ENCODE data around the gene CRIM1.

The CRIM1 gene

DNA sequence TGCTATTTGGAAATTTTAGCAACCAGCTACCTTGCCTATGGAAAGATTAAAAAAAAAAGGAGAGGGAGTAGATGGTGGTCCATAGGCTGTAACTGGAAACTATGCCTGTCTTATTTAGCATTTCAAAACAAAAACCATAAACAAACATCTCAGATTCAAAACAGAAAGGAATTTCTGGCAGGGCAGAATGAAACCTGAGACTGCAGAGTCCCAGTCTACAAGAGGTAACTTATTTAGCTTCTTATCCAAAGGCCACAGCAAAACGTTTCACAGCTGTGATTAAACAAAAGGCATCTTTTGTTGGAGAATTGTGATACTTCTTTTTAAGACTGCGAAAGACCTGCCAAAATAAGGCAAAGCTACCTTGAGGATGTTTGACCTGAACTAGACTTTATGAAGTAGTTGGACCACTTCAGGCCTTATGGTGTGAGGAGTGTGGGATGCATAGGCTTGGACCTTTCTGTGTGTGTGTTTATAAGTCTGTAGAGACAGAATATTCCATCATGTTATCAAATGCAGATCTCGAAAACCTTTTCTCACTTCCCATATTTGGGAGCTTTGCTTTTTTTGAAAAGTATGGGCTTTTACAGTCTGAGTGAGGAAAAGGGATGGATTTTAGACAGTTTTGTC, 11.0 kb downstream of the CRIM1 start:
- Histone ChIP-seq H3K4me1 (ENCODE audit: insufficient read depth, insufficient read length) (no peaks in the 10 kb centered on the region), H3K9me3 (ENCODE audit: insufficient read depth, low read length) (no peaks in the 10 kb centered on the region), H3K36me3 (ENCODE audit: insufficient read depth, insufficient read length, low read length) (peaks cover 9% of the 10 kb centered on the region), H3K4me3 (ENCODE audit: insufficient read length, low read depth) (no peak overlapping the region), H3K9ac (ENCODE audit: insufficient read length, low read depth) (no peak overlapping the region), H3K27me3 (ENCODE audit: insufficient read depth, insufficient read length) (no peaks in the 10 kb centered on the region)
- TF ChIP-seq YY1 (IDR thresholded peaks at IDR 0.05; ENCODE audit: insufficient read depth, insufficient read length) (no peak), ZNF274 (IDR thresholded peaks at IDR 0.05; ENCODE audit: low read depth, low read length) (no peak)
- no peak for DNase-seq (ENCODE audit: low read depth, low spot score)

DNA sequence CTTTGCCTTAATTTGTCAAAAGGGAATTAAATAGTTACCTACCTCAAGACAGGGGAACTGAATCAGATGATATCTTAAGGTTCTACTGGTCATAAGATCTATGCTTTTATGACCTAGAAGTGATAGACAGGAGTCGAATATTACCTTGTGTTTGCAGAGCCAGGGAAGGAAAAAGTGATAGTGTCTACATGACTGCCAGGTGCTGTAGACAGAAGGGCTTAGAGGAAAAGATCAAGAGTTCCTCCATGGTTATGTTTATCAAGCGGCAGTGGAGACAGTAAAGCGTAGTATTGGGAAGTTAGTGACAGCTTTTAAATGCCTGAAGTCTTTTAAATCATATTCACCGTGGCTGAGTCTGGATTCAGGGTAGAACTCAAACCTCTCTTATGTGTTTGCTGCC, 11.9 kb downstream of the CRIM1 start:
- no peak for TF ChIP-seq YY1 (IDR thresholded peaks at IDR 0.05; ENCODE audit: insufficient read depth, insufficient read length)
- TF ChIP-seq SUZ12 (IDR thresholded peaks at IDR 0.05; ENCODE audit: extremely low read depth, insufficient read depth, insufficient read length): no peak
- no peak for DNase-seq (ENCODE audit: low read depth, low spot score)
- Histone ChIP-seq H3K9ac (ENCODE audit: insufficient read length, low read depth) (no peak overlapping the region), H3K27me3 (ENCODE audit: insufficient read depth, insufficient read length) (no peaks in the 10 kb centered on the region), H3K4me1 (ENCODE audit: insufficient read depth, insufficient read length) (no peaks in the 10 kb centered on the region), H3K36me3 (ENCODE audit: insufficient read depth, insufficient read length, low read length) (peaks cover 9% of the 10 kb centered on the region), H3K9me3 (ENCODE audit: insufficient read depth, low read length) (no peaks in the 10 kb centered on the region), H3K4me3 (ENCODE audit: insufficient read length, low read depth) (no peak overlapping the region)

DNA sequence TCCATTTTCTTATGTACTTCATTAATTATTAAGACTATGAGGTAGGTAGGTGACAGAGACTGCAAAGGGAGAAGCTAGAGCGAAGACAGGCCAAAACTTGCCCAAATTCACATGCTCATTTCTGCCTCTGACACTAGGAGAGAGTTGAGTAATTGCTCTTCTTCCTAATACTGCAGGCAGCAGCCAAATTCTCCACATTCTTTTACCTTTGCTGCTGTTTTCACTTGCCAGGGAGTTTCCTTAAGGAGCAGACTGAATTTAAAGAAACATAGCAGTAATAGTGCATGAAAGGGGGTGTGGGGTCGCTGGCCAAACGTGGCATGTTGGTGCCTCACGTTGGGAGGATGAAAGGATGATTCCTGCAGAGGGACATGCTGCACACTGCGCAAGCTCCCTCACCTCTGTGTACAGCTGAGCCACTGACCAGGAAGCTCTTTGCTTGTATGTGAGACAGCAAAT, 12.3 kb downstream of the CRIM1 start:
- peaks cover 9% of the 10 kb centered on the region for H3K36me3 ChIP-seq (ENCODE audit: insufficient read depth, insufficient read length, low read length)
- no peak overlapping the region for H3K4me3 ChIP-seq (ENCODE audit: insufficient read length, low read depth)
- no peak overlapping the region for H3K9ac ChIP-seq (ENCODE audit: insufficient read length, low read depth)
- no peaks in the 10 kb centered on the region for H3K9me3 ChIP-seq (ENCODE audit: insufficient read depth, low read length)
- no peak for DNase-seq (ENCODE audit: low read depth, low spot score)
- no peaks in the 10 kb centered on the region for H3K4me1 ChIP-seq (ENCODE audit: insufficient read depth, insufficient read length)
- no peaks in the 10 kb centered on the region for H3K27me3 ChIP-seq (ENCODE audit: insufficient read depth, insufficient read length)
- TF ChIP-seq ZNF274 (IDR thresholded peaks at IDR 0.05; ENCODE audit: low read depth, low read length): no peak
- no peak for TF ChIP-seq SUZ12 (IDR thresholded peaks at IDR 0.05; ENCODE audit: extremely low read depth, insufficient read depth, insufficient read length)
- TF ChIP-seq YY1 (IDR thresholded peaks at IDR 0.05; ENCODE audit: insufficient read depth, insufficient read length): no peak

GRCh38 chr2:36368438-36368837, 12.9 kb downstream of the CRIM1 start:
- no peak for DNase-seq (ENCODE audit: low read depth, low spot score)
- Histone ChIP-seq H3K27me3 (ENCODE audit: insufficient read depth, insufficient read length) (no peaks in the 10 kb centered on the region), H3K36me3 (ENCODE audit: insufficient read depth, insufficient read length, low read length) (peaks cover 9% of the 10 kb centered on the region), H3K9me3 (ENCODE audit: insufficient read depth, low read length) (no peaks in the 10 kb centered on the region), H3K9ac (ENCODE audit: insufficient read length, low read depth) (no peak overlapping the region), H3K4me3 (ENCODE audit: insufficient read length, low read depth) (no peak overlapping the region), H3K4me1 (ENCODE audit: insufficient read depth, insufficient read length) (no peaks in the 10 kb centered on the region)
- TF ChIP-seq ZNF274 (IDR thresholded peaks at IDR 0.05; ENCODE audit: low read depth, low read length): no peak

DNA sequence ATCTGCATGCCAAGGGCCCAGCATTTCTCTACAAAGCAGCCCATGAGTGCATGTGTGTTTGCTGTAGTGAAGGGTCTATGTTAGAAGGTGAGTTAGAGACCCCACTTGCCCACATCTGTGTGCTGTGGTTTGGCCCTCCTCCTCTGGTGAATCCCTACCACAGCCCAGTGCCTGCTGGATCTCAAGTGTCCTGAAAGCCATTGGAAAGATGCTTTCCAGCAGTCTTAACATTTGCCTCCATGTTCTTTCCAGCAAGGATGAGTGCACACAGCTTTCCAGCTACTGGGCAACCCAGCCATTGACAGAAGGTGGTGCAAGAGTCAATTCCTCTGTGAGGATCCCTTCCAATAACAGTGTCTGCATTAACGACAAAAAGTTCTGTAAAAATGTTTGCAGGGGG, 13.6 kb downstream of the CRIM1 start:
- TF ChIP-seq SUZ12 (IDR thresholded peaks at IDR 0.05; ENCODE audit: extremely low read depth, insufficient read depth, insufficient read length): no peak
- no peak for TF ChIP-seq ZNF274 (IDR thresholded peaks at IDR 0.05; ENCODE audit: low read depth, low read length)
- no peak for TF ChIP-seq YY1 (IDR thresholded peaks at IDR 0.05; ENCODE audit: insufficient read depth, insufficient read length)
- Histone ChIP-seq H3K4me3 (ENCODE audit: insufficient read length, low read depth) (no peak overlapping the region), H3K36me3 (ENCODE audit: insufficient read depth, insufficient read length, low read length) (peaks cover 9% of the 10 kb centered on the region), H3K9ac (ENCODE audit: insufficient read length, low read depth) (no peak overlapping the region), H3K9me3 (ENCODE audit: insufficient read depth, low read length) (no peaks in the 10 kb centered on the region), H3K27me3 (ENCODE audit: insufficient read depth, insufficient read length) (no peaks in the 10 kb centered on the region), H3K4me1 (ENCODE audit: insufficient read depth, insufficient read length) (no peaks in the 10 kb centered on the region)
- no peak for DNase-seq (ENCODE audit: low read depth, low spot score)

DNA sequence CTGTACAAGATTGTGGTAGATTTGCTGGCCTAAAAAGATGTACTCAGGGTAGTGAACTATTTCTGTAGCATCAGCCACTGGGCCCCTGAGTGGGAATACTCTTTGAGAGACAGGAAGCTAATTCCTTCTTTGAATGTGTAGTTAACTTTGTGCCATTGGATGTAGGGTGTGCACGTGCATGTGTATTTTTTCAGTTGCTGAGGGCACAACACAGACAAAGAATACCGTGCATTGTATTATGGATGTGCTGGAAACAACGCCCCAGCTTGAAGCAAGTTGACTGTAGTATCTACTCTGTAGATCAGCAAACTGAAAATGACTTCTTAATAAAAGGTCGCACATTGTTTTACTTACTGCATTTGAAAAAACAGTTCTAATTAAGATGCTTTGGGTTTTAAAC, 14.1 kb downstream of the CRIM1 start:
- no peak for DNase-seq (ENCODE audit: low read depth, low spot score)
- no peak overlapping the region for H3K4me3 ChIP-seq (ENCODE audit: insufficient read length, low read depth)
- no peak for TF ChIP-seq ZNF274 (IDR thresholded peaks at IDR 0.05; ENCODE audit: low read depth, low read length)
- no peak for TF ChIP-seq SUZ12 (IDR thresholded peaks at IDR 0.05; ENCODE audit: extremely low read depth, insufficient read depth, insufficient read length)
- no peak for TF ChIP-seq YY1 (IDR thresholded peaks at IDR 0.05; ENCODE audit: insufficient read depth, insufficient read length)
- no peaks in the 10 kb centered on the region for H3K4me1 ChIP-seq (ENCODE audit: insufficient read depth, insufficient read length)
- no peak overlapping the region for H3K9ac ChIP-seq (ENCODE audit: insufficient read length, low read depth)
- no peaks in the 10 kb centered on the region for H3K27me3 ChIP-seq (ENCODE audit: insufficient read depth, insufficient read length)
- H3K36me3 ChIP-seq (ENCODE audit: insufficient read depth, insufficient read length, low read length): peaks cover 9% of the 10 kb centered on the region
- no peaks in the 10 kb centered on the region for H3K9me3 ChIP-seq (ENCODE audit: insufficient read depth, low read length)

DNA sequence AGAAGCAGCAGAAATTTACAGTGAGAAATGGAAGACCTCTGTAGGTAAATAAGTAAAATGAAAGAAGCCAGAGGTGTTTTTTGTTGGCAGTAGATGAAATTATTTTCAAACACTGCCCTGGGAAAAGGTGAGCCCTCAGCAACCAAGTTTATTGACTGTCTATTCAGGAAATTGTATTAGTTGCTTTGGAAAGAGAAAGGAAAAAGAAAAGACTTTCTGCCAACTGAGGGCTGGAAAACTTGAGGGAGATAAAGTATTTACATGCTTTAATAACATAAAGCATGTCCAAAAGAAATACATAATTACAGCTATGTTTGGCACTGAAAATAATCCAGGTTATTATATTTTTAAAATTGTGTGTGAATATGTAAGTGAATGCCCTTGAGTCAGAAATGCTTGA, 14.7 kb downstream of the CRIM1 start:
- no peaks in the 10 kb centered on the region for H3K4me1 ChIP-seq (ENCODE audit: insufficient read depth, insufficient read length)
- TF ChIP-seq ZNF274 (IDR thresholded peaks at IDR 0.05; ENCODE audit: low read depth, low read length) (no peak), SUZ12 (IDR thresholded peaks at IDR 0.05; ENCODE audit: extremely low read depth, insufficient read depth, insufficient read length) (no peak)

More for the DNA sequence above, 14.7 kb downstream of the CRIM1 start:
- no peak overlapping the region for H3K4me3 ChIP-seq (ENCODE audit: insufficient read length, low read depth)
- H3K27me3 ChIP-seq (ENCODE audit: insufficient read depth, insufficient read length): no peaks in the 10 kb centered on the region
- no peak for DNase-seq (ENCODE audit: low read depth, low spot score)
- no peaks in the 10 kb centered on the region for H3K9me3 ChIP-seq (ENCODE audit: insufficient read depth, low read length)
- H3K36me3 ChIP-seq (ENCODE audit: insufficient read depth, insufficient read length, low read length): peaks cover 9% of the 10 kb centered on the region
- H3K9ac ChIP-seq (ENCODE audit: insufficient read length, low read depth): no peak overlapping the region
